EL (cell line): ENCODE measurements around the gene RAPGEF3.

ENCODE experiments used
- DNase-seq: peaks from one replicate; pipeline ENCODE4 v3.0.0-alpha.2; 2016

Gene RAPGEF3

DNA sequence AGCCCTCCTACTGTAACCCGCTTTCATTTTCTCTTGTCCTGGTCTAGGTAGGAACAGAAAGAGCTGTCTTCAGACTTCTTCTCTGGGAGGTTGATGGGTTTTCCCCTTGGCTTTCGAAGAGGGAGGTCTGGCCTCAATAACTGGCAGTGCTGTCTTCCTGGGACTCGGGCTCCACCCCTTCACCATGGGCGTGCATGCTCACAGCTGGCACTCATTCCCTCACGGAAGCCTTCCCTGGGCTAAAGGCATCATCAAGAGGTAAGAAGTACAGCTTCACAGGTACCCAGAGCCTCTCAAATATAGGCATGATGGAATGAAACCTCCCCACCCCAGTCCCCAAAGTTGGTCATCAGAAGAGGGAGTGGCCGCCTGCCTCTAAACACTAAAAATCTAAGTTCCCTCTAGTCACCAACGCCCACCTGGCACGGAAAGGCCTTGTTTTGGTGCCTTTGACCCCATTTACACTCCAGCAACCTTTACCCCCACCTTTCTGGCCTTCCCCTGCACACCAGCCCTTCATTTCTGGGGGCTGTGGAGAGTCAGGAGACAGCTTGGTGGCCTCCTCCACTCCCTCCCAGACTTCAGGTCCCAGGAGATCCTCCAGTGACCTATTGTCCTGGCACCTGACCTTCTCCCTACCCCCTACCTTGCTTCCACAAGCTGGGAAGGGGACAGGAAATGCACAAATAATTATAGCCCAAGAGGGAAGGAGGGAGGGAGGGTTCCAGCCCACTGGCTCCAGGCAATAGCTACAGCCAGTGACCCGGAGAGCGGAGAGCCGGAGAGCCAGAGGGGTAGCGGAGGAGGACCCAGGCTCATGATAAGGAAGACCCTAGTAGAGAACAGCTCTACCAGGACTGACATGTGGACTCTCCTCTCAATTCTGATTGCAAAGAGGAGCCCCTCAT lies 2.8 kb downstream of the RAPGEF3 start:
- DNase-seq, result no peak

- DNase-seq, result no peak
Observed at GRCh38 chr12:47754881-47755280, 3.8 kb downstream of the RAPGEF3 start.

GRCh38 chr12:47754126-47754525 lies 4.6 kb downstream of the RAPGEF3 start:
- DNase-seq, result peak; percentile 44

DNA sequence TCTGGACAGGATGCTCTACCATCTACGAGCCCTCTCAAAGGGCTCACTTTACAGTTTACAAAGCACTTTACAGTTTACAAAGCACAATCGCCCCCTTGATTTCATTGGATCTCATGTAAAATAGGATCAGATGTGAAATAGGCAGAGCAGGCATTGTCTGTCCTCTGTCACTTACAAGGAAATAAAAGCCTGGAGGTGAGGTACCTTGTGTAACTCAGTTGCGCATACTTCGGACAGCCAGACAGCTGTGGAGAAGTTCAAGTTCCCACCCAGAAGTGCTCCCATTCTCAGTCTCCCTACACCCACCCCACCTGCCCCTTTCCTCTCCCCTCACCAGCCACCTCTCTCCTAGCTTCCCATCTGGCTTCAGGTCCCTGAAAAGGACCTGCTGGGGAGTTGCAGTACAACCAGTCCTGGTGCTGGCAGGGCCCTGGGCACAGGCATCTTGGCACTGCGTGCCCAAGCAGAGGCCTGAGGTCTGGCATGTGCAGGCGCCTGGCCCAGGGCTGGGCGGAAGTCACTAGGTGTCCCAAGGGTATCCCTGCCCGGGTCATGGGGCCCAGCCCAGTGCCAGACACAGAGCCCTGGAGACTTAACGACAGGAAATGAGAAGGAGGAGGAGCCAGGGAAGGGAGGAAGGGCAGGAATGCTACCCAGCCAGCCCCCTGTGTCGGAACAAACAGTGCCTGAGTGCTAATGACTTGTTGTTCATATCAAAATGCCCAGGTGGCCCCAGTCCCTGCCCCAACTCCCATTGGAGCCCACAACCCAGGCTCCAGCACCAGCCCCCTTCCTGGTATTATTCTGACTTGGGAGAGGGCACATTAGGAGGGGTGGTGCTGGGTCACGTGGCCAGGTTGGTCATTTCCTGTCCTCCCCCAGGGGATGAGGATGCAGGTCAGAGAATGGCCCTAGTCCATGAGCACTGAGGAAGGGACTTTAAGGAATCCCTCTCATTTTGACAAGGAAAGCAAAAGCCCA lies 5.4 kb downstream of the RAPGEF3 start:
- peak; percentile 58 for DNase-seq

DNA sequence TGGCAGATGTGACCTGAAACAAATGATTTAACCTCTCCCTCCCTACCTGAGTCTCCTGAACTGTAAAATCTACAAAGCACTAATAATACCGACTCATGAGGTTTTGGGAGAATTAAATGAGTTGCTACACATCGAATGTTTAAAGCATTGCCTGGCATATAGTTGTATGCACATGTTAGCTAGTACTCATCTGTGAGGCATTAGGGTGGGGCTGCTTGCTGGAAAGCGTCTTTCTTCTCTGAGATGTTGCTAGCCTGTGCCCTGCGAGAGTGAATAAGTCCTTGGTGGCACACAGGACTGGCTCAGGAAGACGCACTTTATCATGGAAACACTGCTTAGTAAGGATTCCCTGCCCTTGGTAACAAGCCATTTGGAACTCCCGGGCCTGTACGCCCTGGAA lies 6.1 kb downstream of the RAPGEF3 start:
- peak; percentile 64 for DNase-seq

GRCh38 chr12:47752121-47752520 lies 6.6 kb downstream of the RAPGEF3 start:
- no peak for DNase-seq

DNA sequence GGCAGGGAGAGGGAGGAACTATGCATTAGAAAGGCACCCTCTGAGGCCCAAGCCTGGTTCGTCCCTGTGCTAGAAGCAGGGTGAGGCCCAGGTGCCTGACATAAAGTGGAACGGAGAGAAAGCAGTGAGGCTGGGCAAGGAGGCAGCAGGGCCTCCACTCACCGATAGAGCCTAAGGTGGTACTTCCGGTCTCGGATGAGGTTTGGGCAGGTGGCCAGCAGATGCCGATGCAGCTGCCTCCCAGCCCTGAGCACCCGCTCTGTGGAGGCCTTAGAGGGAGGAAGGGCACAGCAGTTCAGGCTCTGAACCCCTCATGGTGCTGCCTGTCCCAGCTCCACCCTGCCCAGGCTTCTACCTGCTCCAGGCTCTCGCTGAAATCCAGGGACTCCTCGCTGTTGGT lies 7.1 kb downstream of the RAPGEF3 start:
- no peak for DNase-seq

DNA sequence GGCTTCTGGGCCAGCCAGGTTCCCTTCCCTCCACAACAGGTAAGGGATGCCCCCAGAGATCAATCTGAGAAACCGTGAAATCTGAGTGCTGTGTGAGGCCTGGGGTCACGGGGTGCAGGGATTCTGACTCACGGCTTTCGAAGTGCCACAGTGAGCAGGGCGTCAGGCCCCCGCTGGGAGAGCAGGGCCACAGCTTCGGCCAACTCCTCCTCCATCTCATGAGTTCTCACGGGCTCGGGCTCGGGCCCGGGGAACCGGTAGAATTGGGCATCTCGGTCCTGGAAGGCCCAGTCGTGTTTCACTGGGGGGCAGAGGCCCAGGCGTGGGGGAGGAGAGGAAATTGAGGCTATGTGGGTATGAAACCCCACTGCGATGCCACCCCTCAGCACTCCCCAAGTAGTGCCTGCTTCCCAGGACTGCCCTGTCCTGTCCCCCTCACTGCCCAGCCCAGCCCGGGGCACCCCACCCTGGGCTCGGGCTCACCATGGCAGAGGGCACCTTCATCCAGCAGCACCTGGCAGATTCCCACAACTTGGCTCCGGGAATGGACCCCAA lies 7.7 kb downstream of the RAPGEF3 start:
- no peak for DNase-seq

DNA sequence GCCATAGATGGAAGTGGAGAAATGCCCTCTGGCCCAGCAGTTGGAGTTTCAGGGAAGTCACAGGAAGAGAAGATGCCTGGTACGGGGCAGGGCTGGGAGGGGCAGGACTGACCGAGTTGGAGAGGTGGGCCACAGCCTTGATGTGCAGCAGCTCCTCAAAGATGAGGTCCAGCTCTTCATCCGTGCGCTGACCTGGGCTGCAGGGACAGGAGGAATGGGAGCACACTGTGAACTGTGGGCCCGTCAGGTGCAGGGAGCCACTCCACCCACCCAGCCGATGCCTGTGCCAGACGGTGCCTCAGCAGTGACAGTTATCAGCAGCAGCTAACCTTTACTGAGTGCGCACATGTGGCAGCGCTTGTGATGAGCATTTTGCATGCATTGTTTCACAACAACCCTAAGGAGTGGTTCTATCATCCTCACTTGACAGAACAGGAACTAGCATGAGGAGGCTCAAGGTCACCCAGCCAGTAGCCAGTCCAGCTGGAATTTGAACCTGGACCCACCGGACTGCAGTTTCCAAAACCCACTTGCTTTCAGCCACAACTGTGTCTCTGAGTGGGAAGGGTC lies 8.4 kb downstream of the RAPGEF3 start:
- DNase-seq, result no peak

- DNase-seq, result no peak
Observed at GRCh38 chr12:47748899-47749298, 9.8 kb downstream of the RAPGEF3 start.

DNA sequence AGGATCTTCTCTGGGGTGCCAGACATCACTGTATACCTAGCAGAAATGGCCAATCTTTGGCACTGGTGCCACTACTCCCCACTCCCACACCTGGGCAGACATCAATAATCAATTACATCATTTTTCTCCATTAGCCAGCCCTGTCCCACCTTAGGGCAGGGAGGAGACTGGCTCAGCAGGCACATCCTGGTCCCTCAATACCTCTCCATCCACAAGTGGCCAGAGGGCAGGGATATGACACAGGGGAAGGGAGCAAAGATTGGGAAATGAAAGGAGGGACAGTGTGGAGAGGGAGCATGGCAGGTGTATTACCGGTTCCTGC lies 10.2 kb downstream of the RAPGEF3 start:
- DNase-seq, result no peak

GRCh38 chr12:47747596-47748506 lies 10.8 kb downstream of the RAPGEF3 start:
- DNase-seq, result no peak

DNA sequence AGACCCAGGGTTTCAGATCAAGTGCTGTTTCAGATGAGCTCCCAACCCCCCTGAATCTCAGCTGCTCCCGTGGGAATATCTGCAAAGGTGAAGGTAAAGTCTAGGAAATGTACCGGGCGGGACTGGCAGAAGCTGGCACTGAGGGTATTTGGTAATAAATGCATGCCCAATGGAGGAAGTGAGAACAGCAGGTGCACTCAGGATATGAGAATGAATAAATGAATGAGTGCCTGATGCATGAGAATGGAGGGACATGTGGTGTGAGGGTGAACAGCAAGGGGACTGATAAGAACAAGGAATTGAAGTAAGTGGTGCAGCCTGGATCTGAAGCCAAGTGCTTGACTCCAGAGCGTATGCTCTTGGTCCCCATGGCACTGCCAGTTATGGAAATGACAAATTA lies 11.6 kb downstream of the RAPGEF3 start:
- DNase-seq, result no peak

GRCh38 chr12:47746523-47746922 lies 12.2 kb downstream of the RAPGEF3 start:
- no peak for DNase-seq

DNA sequence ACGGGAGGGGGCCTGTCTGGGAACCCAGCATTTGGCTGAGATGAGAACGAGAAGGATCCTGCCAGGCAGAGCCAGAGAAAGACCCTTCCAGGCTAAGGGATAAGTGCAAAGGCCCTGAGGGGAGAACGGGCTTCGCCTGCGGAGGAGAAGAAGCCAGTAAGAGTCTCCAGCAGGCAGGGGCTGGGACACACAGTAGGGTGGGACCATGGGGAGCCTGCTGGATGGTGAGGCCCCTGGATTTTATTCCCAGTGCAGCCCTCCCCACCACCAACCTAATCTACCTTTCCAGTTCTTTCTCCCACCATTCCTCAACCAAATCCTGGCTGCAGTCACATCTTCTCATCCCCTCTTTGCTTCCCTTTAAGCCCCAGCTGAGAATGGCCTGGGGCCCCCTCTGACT lies 12.6 kb downstream of the RAPGEF3 start:
- no peak for DNase-seq

- DNase-seq, result no peak
Observed at GRCh38 chr12:47745485-47746041, 13.1 kb downstream of the RAPGEF3 start.

DNA sequence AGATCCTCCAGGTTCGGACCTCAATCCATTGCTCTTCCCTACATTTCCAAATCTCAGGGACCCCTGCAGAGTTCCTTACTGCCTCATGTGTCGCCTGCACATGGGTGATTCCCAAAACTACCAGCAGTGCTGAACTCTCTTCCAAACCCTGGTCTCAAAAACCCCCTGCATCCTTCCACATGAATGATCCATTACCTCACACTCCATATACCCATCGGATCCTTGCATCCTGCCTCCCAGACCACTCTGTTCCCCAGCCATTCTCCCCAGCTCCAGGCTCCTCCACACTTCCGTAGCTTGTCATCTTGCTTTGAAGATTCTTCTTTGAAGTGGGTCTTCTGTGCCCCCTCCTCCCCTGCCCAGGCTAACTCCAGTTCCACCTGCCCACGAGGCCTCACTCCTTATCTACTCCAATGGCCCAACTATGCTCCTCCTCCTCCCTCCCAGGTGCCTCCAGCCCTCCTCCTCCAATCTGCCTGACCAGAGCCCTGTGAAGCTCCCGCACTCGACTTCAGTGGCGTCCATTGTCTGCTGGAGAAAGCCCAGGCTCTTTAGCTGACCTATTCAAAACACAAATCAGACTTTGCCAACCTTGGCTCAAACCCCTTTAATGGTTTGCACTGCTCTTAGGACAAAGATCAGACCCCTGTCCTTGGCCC lies 13.8 kb downstream of the RAPGEF3 start:
- no peak for DNase-seq

GRCh38 chr12:47744005-47744651 lies 14.6 kb downstream of the RAPGEF3 start:
- DNase-seq, result no peak

DNA sequence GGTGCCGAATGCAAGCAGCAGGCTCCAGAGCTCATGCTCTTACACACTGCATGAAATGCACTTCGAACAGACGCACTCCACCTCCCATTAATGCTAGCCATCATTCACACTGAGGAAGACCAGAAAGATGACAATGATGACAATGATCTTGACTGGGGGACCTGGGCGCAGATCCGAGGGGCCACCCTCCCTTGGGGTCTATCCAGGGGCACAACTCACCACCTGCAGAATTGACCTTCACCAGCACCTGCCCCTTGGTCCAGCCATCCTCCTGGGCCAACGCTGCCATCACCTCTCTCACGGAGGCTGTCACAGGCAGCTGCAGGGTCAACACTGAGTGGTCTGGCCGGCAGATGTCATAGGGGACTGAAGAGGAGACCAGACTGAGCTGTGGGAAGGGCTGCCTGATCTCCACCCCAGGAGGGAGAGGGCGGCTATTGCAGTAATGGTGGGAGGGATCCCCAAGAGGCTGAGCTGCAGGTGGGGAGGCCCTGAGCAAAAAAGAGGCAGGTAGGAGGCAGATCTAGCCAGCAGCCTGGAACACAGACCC lies 15.3 kb downstream of the RAPGEF3 start:
- DNase-seq, result no peak

GRCh38 chr12:47742253-47742825 lies 16.3 kb downstream of the RAPGEF3 start:
- DNase-seq, result peak; percentile 43
